ENCODE results near the gene RNU6-9. TPM values are rescaled to one million over a fixed set of nuclear protein-coding genes. Genes with fewer than 3 reads are reported as not detected.
A peak's percentile ranks its signal among the peaks of the same experiment; 100 is the strongest.

Gene RNU6-9
- total RNA-seq, 1 donor from 2014 or later, result not detected

- Mint-ChIP-seq H3K4me1 (ENCODE audit: low read depth, unreplicated experiment) (peaks cover 9% of the 10 kb centered on the region), H3K27ac (ENCODE audit: unreplicated experiment) (no peak overlapping the region), H3K27me3 (ENCODE audit: unreplicated experiment) (peaks cover 7% of the 10 kb centered on the region), H3K36me3 (ENCODE audit: unreplicated experiment) (no peaks in the 10 kb centered on the region), H3K4me3 (ENCODE audit: unreplicated experiment) (no peak overlapping the region), H3K9me3 (ENCODE audit: unreplicated experiment) (peaks cover 4% of the 10 kb centered on the region)
- no peak for DNase-seq
- TF ChIP-seq CTCF (IDR thresholded peaks at IDR 0.05; ENCODE audit: partially characterized antibody, unreplicated experiment), result no peak
Observed at GRCh38 chr19:907183-907853, 14.0 kb downstream of the RNU6-9 start.

DNA sequence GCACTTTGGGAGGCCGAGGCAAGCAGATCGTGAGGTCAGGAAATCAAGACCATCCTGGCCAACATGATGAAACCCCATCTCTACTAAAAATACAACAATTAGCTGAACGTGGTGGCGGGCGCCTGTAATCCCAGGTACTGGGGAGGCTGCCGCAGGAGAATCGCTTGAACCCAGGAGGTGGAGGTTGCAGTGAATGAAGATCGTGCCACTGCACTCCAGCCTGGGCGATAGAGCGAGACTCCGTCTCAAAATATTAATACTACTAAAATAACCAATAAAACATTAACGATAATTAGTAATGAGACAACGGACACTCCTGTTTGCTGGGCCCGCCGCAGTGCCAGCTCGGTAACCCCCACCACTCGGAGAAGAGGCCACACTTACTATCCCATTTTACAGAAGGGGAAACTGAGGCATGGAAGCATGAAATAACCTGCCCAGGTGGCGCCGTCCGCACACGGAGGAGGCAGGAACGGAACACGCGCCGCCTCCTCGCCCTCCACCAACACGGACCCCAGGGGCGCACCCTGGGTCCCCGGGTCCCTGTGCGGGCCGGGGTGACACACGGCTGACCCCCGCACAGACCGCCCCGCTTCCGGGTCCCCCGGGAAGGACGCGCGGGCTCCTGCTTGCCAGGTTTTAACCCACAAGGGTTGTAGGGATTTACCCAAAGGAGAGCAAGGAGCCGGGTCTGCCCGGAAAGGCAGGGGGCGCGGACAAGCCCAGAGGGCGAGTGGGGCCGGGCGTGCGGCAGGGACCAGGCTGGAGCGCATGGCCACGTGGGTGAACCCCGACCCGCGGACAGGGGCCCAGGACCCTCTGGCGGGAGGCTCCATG, 18.1 kb downstream of the RNU6-9 start:
- Mint-ChIP-seq H3K36me3 (ENCODE audit: unreplicated experiment) (no peaks in the 10 kb centered on the region), H3K4me1 (ENCODE audit: low read depth, unreplicated experiment) (no peaks in the 10 kb centered on the region), H3K27ac (ENCODE audit: unreplicated experiment) (no peak overlapping the region), H3K4me3 (ENCODE audit: unreplicated experiment) (peak overlapping the region; percentile 73), H3K27me3 (ENCODE audit: unreplicated experiment) (peaks cover 12% of the 10 kb centered on the region), H3K9me3 (ENCODE audit: unreplicated experiment) (no peaks in the 10 kb centered on the region)
- peak; percentile 38 for DNase-seq
- no peak for TF ChIP-seq CTCF (IDR thresholded peaks at IDR 0.05; ENCODE audit: partially characterized antibody, unreplicated experiment)

- H3K4me1 Mint-ChIP-seq (ENCODE audit: low read depth, unreplicated experiment), result no peaks in the 10 kb centered on the region
- peak; percentile 33 for DNase-seq
- peak overlapping the region; percentile 67 for H3K4me3 Mint-ChIP-seq (ENCODE audit: unreplicated experiment)
- TF ChIP-seq CTCF (IDR thresholded peaks at IDR 0.05; ENCODE audit: partially characterized antibody, unreplicated experiment), result no peak
- no peaks in the 10 kb centered on the region for H3K9me3 Mint-ChIP-seq (ENCODE audit: unreplicated experiment)
- no peaks in the 10 kb centered on the region for H3K36me3 Mint-ChIP-seq (ENCODE audit: unreplicated experiment)
- H3K27me3 Mint-ChIP-seq (ENCODE audit: unreplicated experiment), result peaks cover 12% of the 10 kb centered on the region
- H3K27ac Mint-ChIP-seq (ENCODE audit: unreplicated experiment), result no peak overlapping the region
Observed at GRCh38 chr19:912181-913079, 19.1 kb downstream of the RNU6-9 start.

- peak; percentile 82 for DNase-seq
- TF ChIP-seq CTCF (IDR thresholded peaks at IDR 0.05; ENCODE audit: partially characterized antibody, unreplicated experiment), result no peak
- no peaks in the 10 kb centered on the region for H3K4me1 Mint-ChIP-seq (ENCODE audit: low read depth, unreplicated experiment)
- H3K27ac Mint-ChIP-seq (ENCODE audit: unreplicated experiment), result no peak within 1 kb of the TSS
- peak within 1 kb of the TSS; percentile 71 for H3K4me3 Mint-ChIP-seq (ENCODE audit: unreplicated experiment)
- H3K36me3 Mint-ChIP-seq (ENCODE audit: unreplicated experiment), result no peaks in the 10 kb centered on the region
- H3K27me3 Mint-ChIP-seq (ENCODE audit: unreplicated experiment), result peaks cover 12% of the 10 kb centered on the region
- no peaks in the 10 kb centered on the region for H3K9me3 Mint-ChIP-seq (ENCODE audit: unreplicated experiment)
Observed at GRCh38 chr19:913080-913748, 19.9 kb downstream of the RNU6-9 start, which contains the start of gene R3HDM4. TSS of gene R3HDM4 (minus strand) at chr19:913219. CDS start at chr19:913157, 62 bp downstream.
